ENCODE measurements around the gene TP53.

The TP53 gene

DNA sequence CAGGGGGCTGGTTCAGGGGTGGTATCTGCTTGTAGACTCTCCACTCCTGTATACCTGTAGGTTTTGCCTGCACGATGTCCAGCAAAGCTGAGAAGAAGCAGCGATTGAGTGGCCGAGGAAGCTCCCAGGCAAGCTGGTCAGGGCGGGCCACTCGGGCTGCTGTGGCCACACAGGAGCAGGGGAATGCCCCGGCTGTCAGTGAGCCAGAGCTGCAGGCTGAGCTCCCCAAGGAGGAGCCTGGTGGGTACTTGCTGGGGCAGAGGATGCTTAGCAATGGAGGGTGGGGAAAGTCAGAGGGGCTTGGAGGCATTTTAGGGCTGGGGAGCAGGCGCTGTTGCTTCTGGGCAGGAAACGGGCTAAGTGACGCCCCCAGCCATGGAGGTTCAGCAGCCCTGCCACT is 32.4 kb upstream of the TP53 start:
- TF ChIP-seq, protein P1, sequence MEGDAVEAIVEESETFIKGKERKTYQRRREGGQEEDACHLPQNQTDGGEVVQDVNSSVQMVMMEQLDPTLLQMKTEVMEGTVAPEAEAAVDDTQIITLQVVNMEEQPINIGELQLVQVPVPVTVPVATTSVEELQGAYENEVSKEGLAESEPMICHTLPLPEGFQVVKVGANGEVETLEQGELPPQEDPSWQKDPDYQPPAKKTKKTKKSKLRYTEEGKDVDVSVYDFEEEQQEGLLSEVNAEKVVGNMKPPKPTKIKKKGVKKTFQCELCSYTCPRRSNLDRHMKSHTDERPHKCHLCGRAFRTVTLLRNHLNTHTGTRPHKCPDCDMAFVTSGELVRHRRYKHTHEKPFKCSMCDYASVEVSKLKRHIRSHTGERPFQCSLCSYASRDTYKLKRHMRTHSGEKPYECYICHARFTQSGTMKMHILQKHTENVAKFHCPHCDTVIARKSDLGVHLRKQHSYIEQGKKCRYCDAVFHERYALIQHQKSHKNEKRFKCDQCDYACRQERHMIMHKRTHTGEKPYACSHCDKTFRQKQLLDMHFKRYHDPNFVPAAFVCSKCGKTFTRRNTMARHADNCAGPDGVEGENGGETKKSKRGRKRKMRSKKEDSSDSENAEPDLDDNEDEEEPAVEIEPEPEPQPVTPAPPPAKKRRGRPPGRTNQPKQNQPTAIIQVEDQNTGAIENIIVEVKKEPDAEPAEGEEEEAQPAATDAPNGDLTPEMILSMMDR (IDR thresholded peaks at IDR 0.05; ENCODE audit: low read length, missing control alignments) = no peak

GRCh38 chr17:7717756-7718350 is 30.6 kb upstream of the TP53 start:
- DNase-seq (ENCODE audit: low read depth) = peak; percentile 17
- peak overlapping the region; percentile 70 for H3K4me3 ChIP-seq (replicated peaks; ENCODE audit: low read depth, low read length)
- TF ChIP-seq, protein P1 (IDR thresholded peaks at IDR 0.05; ENCODE audit: low read length, missing control alignments) = no peak

More for the DNA sequence above, 32.4 kb upstream of the TP53 start:
- H3K4me3 ChIP-seq (replicated peaks; ENCODE audit: low read depth, low read length) = no peak overlapping the region
- DNase-seq (ENCODE audit: low read depth) = no peak

DNA sequence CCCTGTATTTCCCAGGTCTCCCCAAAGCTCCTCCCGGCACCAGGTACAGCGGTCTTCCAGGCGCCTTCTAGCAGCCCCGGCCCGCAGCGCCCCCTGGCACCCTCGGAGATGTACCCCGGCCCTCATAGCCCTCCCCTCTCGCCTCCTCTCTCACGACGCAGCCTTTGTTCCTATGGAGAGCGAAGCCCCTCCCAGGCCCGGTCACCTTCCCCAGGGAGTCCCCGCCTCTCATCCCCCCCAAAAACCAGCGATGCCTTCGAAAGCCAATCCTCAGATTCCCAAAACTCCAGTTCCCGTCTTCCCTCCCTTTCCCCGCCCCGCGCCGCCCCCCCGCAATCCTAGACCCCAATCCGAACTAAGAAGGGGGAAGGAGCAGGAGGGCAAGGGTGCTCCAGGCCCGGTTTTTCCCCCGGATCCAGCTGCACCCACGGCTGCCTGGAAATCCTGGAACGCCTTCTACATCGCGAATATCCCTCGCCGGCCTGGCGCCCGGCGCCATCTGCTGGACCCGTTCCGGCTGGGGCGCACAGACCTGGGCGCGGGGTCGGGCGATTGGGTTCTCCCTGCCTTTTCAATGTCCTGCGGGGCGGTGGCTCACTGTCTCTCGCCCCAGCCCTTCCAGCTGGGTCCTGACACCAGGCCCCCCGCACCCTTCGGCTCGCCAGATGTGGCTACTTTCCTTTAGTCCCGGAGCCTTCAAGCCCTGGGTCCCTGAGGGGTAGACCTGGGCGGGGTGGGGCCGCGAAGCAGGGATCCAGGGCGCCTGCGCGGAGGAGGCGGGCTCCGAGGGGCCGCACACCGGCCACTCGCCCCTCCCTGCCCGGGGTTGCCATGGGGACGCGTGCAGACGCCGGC is 29.8 kb upstream of the TP53 start, which contains the start of gene DNAH2:
Gene DNAH2, plus strand, starts transcription at position 844 of the 855 bp plus-strand sequence. CDS start 1,991 bp downstream, outside the sequence.
- peak within 1 kb of the TSS; percentile 70 for H3K4me3 ChIP-seq (replicated peaks; ENCODE audit: low read depth, low read length)
- TF ChIP-seq, protein P1 (IDR thresholded peaks at IDR 0.05; ENCODE audit: low read length, missing control alignments) = peak; percentile 36
- peak; percentile 95 for DNase-seq (ENCODE audit: low read depth)

DNA sequence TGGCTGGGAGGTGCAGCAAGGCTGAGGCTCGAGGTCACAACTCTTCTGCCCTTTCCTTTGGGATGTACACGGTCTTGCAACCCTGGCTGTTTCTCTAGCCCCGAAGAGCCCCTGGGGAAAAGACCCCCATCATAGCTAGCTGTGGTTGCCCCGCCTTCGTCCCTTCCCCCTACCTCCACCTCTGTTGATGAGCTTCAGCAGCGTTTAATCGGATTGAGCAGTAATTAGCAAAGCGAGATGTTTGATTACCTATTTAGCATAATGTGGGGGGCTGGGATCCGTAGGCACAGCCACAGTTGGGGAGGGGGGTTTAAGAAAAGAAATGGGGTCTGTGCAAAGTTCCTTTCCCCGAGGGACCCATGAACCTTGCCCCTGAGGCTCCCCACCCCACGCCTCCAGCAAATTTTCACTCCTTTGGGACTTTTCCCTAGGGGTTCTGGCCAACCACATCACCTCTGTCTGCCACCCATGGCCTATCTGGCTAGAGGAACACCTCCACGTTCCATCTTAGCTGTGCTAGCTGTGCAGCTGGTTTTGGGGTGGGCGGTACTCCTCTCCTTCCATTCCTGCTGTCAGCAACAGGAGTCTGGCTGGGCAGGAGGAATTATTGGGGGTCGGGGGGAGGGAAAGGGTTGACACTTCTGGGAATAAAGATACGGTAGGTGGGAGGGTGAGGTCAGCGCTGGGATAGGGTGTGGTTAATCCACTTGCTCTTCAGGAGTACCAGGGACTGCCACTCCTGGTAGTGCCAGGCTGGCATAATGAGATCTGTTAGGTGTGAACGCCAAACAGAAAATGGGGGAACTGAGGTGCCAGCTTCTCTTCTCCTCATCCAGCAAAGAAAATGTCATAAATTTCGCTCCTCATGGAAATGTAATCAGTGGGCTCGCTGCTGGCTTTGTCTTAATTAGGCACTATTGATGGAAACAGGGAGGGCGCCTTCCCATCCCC is 28.9 kb upstream of the TP53 start:
- no peak for DNase-seq (ENCODE audit: low read depth)
- TF ChIP-seq, protein P1 (IDR thresholded peaks at IDR 0.05; ENCODE audit: low read length, missing control alignments) = no peak
- H3K4me3 ChIP-seq (replicated peaks; ENCODE audit: low read depth, low read length) = peak overlapping the region; percentile 70

DNA sequence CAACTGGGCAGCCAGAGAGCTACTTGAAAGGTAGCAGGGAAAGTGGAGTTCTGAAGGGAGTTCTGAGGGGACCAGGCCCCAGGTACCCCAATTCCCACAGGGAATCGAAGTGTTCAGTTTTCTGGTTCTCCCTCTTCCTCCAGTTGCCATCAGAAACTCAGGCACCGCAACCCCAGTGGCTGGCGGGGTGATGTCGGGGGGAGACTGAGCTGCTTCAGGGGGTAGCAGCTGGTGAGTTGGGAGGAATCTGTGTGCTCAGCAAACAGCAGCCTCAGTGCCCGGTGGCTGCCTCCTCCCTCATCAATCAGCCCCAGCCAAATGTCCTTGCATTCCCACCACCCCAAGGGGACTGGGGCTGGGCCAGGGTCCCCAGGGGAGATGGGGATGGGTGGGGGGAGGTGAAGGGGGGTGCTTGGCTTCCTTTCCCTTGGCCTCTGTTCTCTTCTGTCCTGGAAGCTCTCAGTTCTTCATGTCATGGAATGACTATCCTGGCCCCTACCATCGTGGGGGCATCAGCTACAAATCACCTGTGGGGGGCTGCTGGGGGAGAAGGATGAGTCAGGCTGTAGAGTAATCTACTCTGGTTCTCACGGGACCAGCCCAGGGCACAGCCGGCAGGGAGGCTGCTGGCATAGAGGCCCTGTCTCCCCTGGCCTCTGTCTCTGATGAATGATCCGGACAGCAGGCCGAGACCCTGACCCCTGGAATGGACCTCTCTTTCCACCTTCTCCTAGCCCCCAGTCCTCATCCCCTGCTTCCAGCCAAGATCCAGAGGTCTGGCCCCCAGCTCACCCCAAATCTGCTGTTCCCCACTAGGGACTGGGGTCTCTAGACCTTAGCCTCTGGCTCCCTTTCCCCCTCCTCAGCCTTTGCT is 27.7 kb upstream of the TP53 start:
- no peak overlapping the region for H3K4me3 ChIP-seq (replicated peaks; ENCODE audit: low read depth, low read length)
- DNase-seq (ENCODE audit: low read depth) = no peak
- TF ChIP-seq, protein P1 (IDR thresholded peaks at IDR 0.05; ENCODE audit: low read length, missing control alignments) = no peak

GRCh38 chr17:7713782-7714181 is 26.5 kb upstream of the TP53 start:
- DNase-seq (ENCODE audit: low read depth) = no peak
- TF ChIP-seq, protein P1 (IDR thresholded peaks at IDR 0.05; ENCODE audit: low read length, missing control alignments) = no peak
- H3K4me3 ChIP-seq (replicated peaks; ENCODE audit: low read depth, low read length) = no peak overlapping the region

Measured in fibroblast of pulmonary artery (primary cell).